ENCODE data around the gene SIM2. TPM values are rescaled to one million over a fixed set of nuclear protein-coding genes. Genes with fewer than 3 reads are reported as not detected.

The SIM2 gene
- total RNA-seq, 1 experiment from 2014 or later, result not detected

- Histone ChIP-seq H3K56ac (ENCODE audit: insufficient read length, low read depth, low read length) (no peak overlapping the region), H2BK15ac (ENCODE audit: low read depth, low read length) (no peak overlapping the region), H3K9ac (ENCODE audit: extremely low read depth, insufficient read length, low read length) (no peak overlapping the region), H2BK5ac (ENCODE audit: insufficient read length, low read length) (no peak overlapping the region), H3T11ph (ENCODE audit: low read length) (no peak overlapping the region), H3K9me3 (ENCODE audit: control insufficient read depth, low read depth, low read length) (no peaks in the 10 kb centered on the region), H3K4ac (ENCODE audit: low read depth, low read length) (no peak overlapping the region), H3K18ac (ENCODE audit: insufficient read length, low read depth, low read length) (no peak overlapping the region), H4K5ac (ENCODE audit: insufficient read length, low read depth, low read length) (no peak overlapping the region), H4K8ac (replicated peaks; ENCODE audit: insufficient read length, low read depth, low read length) (no peak overlapping the region), H3K79me1 (ENCODE audit: insufficient read depth, low read depth, low read length, poor library complexity, severe bottlenecking) (no peaks in the 10 kb centered on the region), H2AK5ac (ENCODE audit: insufficient read length, low read length) (no peak overlapping the region), H2BK12ac (ENCODE audit: insufficient read length, low read depth, low read length) (no peak overlapping the region), H3K27me3 (ENCODE audit: insufficient read depth, low read length) (no peaks in the 10 kb centered on the region), H3K23me2 (ENCODE audit: insufficient read length, low read depth, low read length, poor library complexity, severe bottlenecking) (no peaks in the 10 kb centered on the region), H4K20me1 (ENCODE audit: control insufficient read depth, insufficient read depth, insufficient read length) (no peaks in the 10 kb centered on the region), H2AFZ (ENCODE audit: low read length) (no peak overlapping the region), H3K14ac (ENCODE audit: insufficient read depth, low read length) (no peak overlapping the region), H3K4me1 (ENCODE audit: insufficient read depth, low read length) (no peaks in the 10 kb centered on the region), H2BK20ac (ENCODE audit: low read depth, low read length, poor library complexity, severe bottlenecking) (no peak overlapping the region), H3K23ac (ENCODE audit: insufficient read length, low read depth, low read length) (no peak overlapping the region), H2BK120ac (ENCODE audit: low read depth, low read length, poor library complexity, severe bottlenecking) (no peak overlapping the region), H3K27ac (ENCODE audit: insufficient read length, low read depth, low read length) (no peak overlapping the region), H3K4me2 (ENCODE audit: insufficient read depth, insufficient read length, low read length) (no peak overlapping the region), H3K79me2 (ENCODE audit: insufficient read depth, low read length) (no peaks in the 10 kb centered on the region), H4K91ac (ENCODE audit: insufficient read length, low read depth, low read length) (no peak overlapping the region)
- no peak for TF ChIP-seq CTCF (conservative IDR thresholded peaks at IDR 0.05)
- DNase-seq, result no peak
- Mint-ChIP-seq H3K36me3 (ENCODE audit: insufficient read depth in 1 of 3, low read depth in 3 of 3) (no peaks in the 10 kb centered on the region; a peak in 1 of 7 replicates), H3K27ac (no peak overlapping the region; a peak in 1 of 7 replicates), H3K4me3 (no peak overlapping the region), H3K4me1 (peaks cover 6 to 10% of the 10 kb centered on the region in 2 experiments), H3K27me3 (ENCODE audit: low read depth) (peaks cover 27% of the 10 kb centered on the region), H3K9me3 (peaks cover 0 to 3% of the 10 kb centered on the region in 2 experiments; a peak in 2 of 5 replicates)
- WGBS (ENCODE audit: extremely low coverage, insufficient read length, low lambda C conversion rate), result no CpG with 5 or more reads among the region's 9 CpGs
Observed at GRCh38 chr21:36734367-36735200, 35.7 kb downstream of the SIM2 start.

All from H9 (cell line).